Liver (tissue), 3 donors: ENCODE data around the gene SGCD.

ENCODE experiments used
- CTCF ChIP-seq: fragments of 150-350 bp; IDR thresholded peaks from 2 replicates; pipeline ENCODE4 v1.5.1; 2017; ENCODE audit warnings: improper control_type of control experiment, low read depth, low read length; ENCODE audit not compliant: missing input control
- EGR1 ChIP-seq, 2 donors: IDR thresholded peaks; 2 replicates each; pipeline ENCODE4 v1.6.1; 2016 to 2018; ENCODE audit warnings: antibody characterized with exemption in 2 of 2, low read depth in 2 of 2
- JUND ChIP-seq, 2 donors: IDR thresholded peaks; 2 replicates each; pipeline ENCODE4 v1.6.1; 2016; ENCODE audit warnings: antibody characterized with exemption in 2 of 2
- MAX ChIP-seq: IDR thresholded peaks from 2 replicates; pipeline ENCODE4 v1.6.1; 2016; ENCODE audit warnings: antibody characterized with exemption
- RAD21 ChIP-seq, 2 donors: IDR thresholded peaks; 2 replicates each; pipeline ENCODE4 v1.6.1; 2016; ENCODE audit warnings: antibody characterized with exemption in 2 of 2, mild to moderate bottlenecking in 2 of 2
- TAF1 ChIP-seq: conservative IDR thresholded peaks from 2 replicates; pipeline ENCODE4 v1.6.1; 2016; ENCODE audit warnings: antibody characterized with exemption, mild to moderate bottlenecking
- YY1 ChIP-seq: IDR thresholded peaks from 2 replicates; pipeline ENCODE4 v1.6.1; 2016; ENCODE audit warnings: antibody characterized with exemption, mild to moderate bottlenecking
- ZBTB33 ChIP-seq: IDR thresholded peaks from 2 replicates; pipeline ENCODE4 v1.6.1; 2016; ENCODE audit warnings: antibody characterized with exemption
- TF ChIP-seq, protein P1 (sequence below): IDR thresholded peaks from 2 replicates; pipeline ENCODE4 v1.6.1; 2016; ENCODE audit warnings: antibody characterized with exemption
- donor health status: healthy.
- donor health status: healthy.

GRCh38 chr5:156529892-156530291, 202.9 kb downstream of the SGCD start:
- TF ChIP-seq CTCF (no peak), YY1 (peak; percentile 28), MAX (no peak), TAF1 (no peak), EGR1 (IDR thresholded peaks at IDR 0.05; ENCODE audit: low read depth in 2 of 2) (no peak), ZBTB33 (no peak), JUND (IDR thresholded peaks at IDR 0.05) (no peak), RAD21 (IDR thresholded peaks at IDR 0.05) (no peak)
- TF ChIP-seq, protein P1, sequence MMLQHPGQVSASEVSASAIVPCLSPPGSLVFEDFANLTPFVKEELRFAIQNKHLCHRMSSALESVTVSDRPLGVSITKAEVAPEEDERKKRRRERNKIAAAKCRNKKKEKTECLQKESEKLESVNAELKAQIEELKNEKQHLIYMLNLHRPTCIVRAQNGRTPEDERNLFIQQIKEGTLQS, result no peak
